GM19025 (cell line): ENCODE data around the gene AUH.
A peak's percentile ranks its signal among the peaks of the same experiment; 100 is the strongest.

Experiments
- ATAC-seq: cut with Tn5 transposase; IDR thresholded peaks from one replicate; pipeline ENCODE4 v1.9.1; 2021; ENCODE audit warnings: mild to moderate bottlenecking, low read depth, moderate library complexity; ENCODE audit not compliant: unreplicated experiment

Gene AUH

GRCh38 chr9:91193658-91194391, 167.9 kb downstream of the AUH start:
- peak; percentile 39 for ATAC-seq

- ATAC-seq: no peak
These were observed 168.5 kb downstream of the AUH start for GRCh38 chr9:91193087-91193657.

GRCh38 chr9:91192381-91193086, 169.2 kb downstream of the AUH start:
- ATAC-seq: no peak

- peak; percentile 58 for ATAC-seq
These were observed 170.0 kb downstream of the AUH start for GRCh38 chr9:91191411-91192380.

GRCh38 chr9:91190062-91190461, 171.7 kb downstream of the AUH start:
- no peak for ATAC-seq

- no peak for ATAC-seq
These were observed 172.8 kb downstream of the AUH start for GRCh38 chr9:91188719-91189590.

- no peak for ATAC-seq
These were observed 173.8 kb downstream of the AUH start for GRCh38 chr9:91187965-91188344.

GRCh38 chr9:91187311-91187964, 174.3 kb downstream of the AUH start:
- no peak for ATAC-seq

GRCh38 chr9:91186632-91187108, 175.0 kb downstream of the AUH start:
- no peak for ATAC-seq

GRCh38 chr9:91185193-91185886, 176.4 kb downstream of the AUH start:
- ATAC-seq: no peak

- ATAC-seq: no peak
These were observed 179.1 kb downstream of the AUH start for GRCh38 chr9:91182429-91183225.

GRCh38 chr9:91181541-91181940, 180.2 kb downstream of the AUH start:
- ATAC-seq: no peak

- ATAC-seq: no peak
These were observed 180.8 kb downstream of the AUH start for GRCh38 chr9:91180930-91181268.

- ATAC-seq: no peak
These were observed 181.3 kb downstream of the AUH start for GRCh38 chr9:91180240-91180929.

- ATAC-seq: no peak
These were observed 182.2 kb downstream of the AUH start for GRCh38 chr9:91179237-91180138.
